LNCAP (cell line): ENCODE results near the gene VGLL4.

Source experiments
- CTCF ChIP-seq: fragments of 450-650 bp; IDR thresholded peaks from 2 replicates; pipeline ENCODE4 v1.5.1; 2017; ENCODE audit warnings: mild to moderate bottlenecking

The VGLL4 gene

GRCh38 chr3:11643605-11644087 is at the start of gene VGLL4:
TSS of gene VGLL4 (minus strand) at chr3:11643915. CDS start at chr3:11643518, 397 bp downstream.
- no peak for TF ChIP-seq CTCF

- no peak for TF ChIP-seq CTCF
These were observed 48.8 kb upstream of the VGLL4 start for GRCh38 chr3:11692532-11692813.

- no peak for TF ChIP-seq CTCF
These were observed 48.2 kb upstream of the VGLL4 start for GRCh38 chr3:11691767-11692531.

- no peak for TF ChIP-seq CTCF
These were observed 47.4 kb upstream of the VGLL4 start for GRCh38 chr3:11690863-11691766.

GRCh38 chr3:11689749-11690148 is 46.0 kb upstream of the VGLL4 start:
- no peak for TF ChIP-seq CTCF

GRCh38 chr3:11680509-11680908 is 36.8 kb upstream of the VGLL4 start:
- TF ChIP-seq CTCF = no peak

GRCh38 chr3:11679964-11680363 is 36.2 kb upstream of the VGLL4 start:
- TF ChIP-seq CTCF = no peak
